ENCODE data around the gene ABCB4.
"Not testable (repeated sequence)": the region's sequence is repeated elsewhere in the genome, so short reads cannot be mapped to it uniquely, and the experiment has no call there.

ABCB4 gene

DNA sequence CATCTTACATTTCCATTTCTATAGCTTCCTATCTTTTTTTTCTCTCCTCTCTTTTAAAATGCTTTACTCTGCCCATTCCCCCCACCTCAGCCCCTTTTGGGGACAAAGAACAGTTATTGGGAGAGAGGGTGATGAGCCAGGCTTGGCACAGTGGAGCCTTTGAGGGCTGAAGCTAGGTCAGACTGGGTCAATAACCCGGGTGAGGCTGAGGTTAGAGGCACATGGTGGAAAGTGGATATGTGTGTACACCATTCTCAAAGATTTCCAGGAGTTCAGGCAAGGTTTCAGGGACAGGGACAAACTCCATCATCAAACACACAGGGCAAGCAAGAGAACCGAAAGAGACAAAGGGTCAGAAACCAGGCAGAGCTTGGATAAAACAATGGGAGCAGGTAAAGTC is 11.5 kb downstream of the ABCB4 start:
- H3K9ac ChIP-seq (ENCODE audit: low read depth in 1 of 2, low read length in 2 of 2) = no peak overlapping the region
- no peaks in the 10 kb centered on the region for H3K9me3 ChIP-seq (ENCODE audit: control insufficient read depth in 2 of 2, low read length in 2 of 2)
- H3K4me1 ChIP-seq (ENCODE audit: control insufficient read depth in 2 of 2, insufficient read depth in 2 of 2, low read length in 2 of 2) = no peaks in the 10 kb centered on the region
- H3K4me3 ChIP-seq (ENCODE audit: low read length in 2 of 2) = no peak overlapping the region
- H3K36me3 ChIP-seq (ENCODE audit: control insufficient read depth in 2 of 2, insufficient read depth in 2 of 2, low read length in 2 of 2) = no peaks in the 10 kb centered on the region
- H3K27ac ChIP-seq (ENCODE audit: low read depth in 2 of 2, low read length in 2 of 2) = no peak overlapping the region
- H3K27me3 ChIP-seq (ENCODE audit: control insufficient read depth in 2 of 2, insufficient read depth in 2 of 2, low read length in 2 of 2) = no peaks in the 10 kb centered on the region

DNA sequence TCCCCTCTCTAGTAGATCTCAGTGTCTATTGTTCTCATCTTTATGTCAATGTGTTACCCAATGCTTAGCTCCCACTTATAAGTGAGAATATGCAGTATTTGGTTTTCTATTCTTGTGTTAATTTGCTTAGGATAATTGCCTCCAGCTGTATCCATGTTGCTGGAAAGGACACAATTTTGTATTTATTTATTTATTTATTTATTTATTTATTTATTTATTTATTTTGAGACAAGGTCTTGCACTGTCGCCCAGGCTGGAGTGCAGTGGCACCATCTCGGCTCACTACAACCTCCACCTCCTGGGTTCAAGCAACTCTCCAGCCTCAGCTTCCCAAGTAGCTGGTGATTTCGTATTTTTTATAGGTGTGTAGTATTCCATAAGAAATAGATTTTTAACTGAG is 15.0 kb downstream of the ABCB4 start:
- not testable (repeated sequence) for H3K4me1 ChIP-seq (ENCODE audit: control insufficient read depth in 2 of 2, insufficient read depth in 2 of 2, low read length in 2 of 2); H3K9ac ChIP-seq (ENCODE audit: low read depth in 1 of 2, low read length in 2 of 2); H3K9me3 ChIP-seq (ENCODE audit: control insufficient read depth in 2 of 2, low read length in 2 of 2)

GRCh38 chr7:87459941-87460340 is 15.5 kb downstream of the ABCB4 start:
- no peaks in the 10 kb centered on the region for H3K9me3 ChIP-seq (ENCODE audit: control insufficient read depth in 2 of 2, low read length in 2 of 2)
- no peaks in the 10 kb centered on the region for H3K4me1 ChIP-seq (ENCODE audit: control insufficient read depth in 2 of 2, insufficient read depth in 2 of 2, low read length in 2 of 2)
- no peaks in the 10 kb centered on the region for H3K27me3 ChIP-seq (ENCODE audit: control insufficient read depth in 2 of 2, insufficient read depth in 2 of 2, low read length in 2 of 2)
- no peak overlapping the region for H3K27ac ChIP-seq (ENCODE audit: low read depth in 2 of 2, low read length in 2 of 2)
- no peak overlapping the region for H3K9ac ChIP-seq (ENCODE audit: low read depth in 1 of 2, low read length in 2 of 2)
- H3K4me3 ChIP-seq (ENCODE audit: low read length in 2 of 2) = no peak overlapping the region
- H3K36me3 ChIP-seq (ENCODE audit: control insufficient read depth in 2 of 2, insufficient read depth in 2 of 2, low read length in 2 of 2) = no peaks in the 10 kb centered on the region

More for the DNA sequence above, 15.0 kb downstream of the ABCB4 start:
- not testable (repeated sequence) for H3K27ac ChIP-seq (ENCODE audit: low read depth in 2 of 2, low read length in 2 of 2); H3K27me3 ChIP-seq (ENCODE audit: control insufficient read depth in 2 of 2, insufficient read depth in 2 of 2, low read length in 2 of 2); H3K36me3 ChIP-seq (ENCODE audit: control insufficient read depth in 2 of 2, insufficient read depth in 2 of 2, low read length in 2 of 2); H3K4me3 ChIP-seq (ENCODE audit: low read length in 2 of 2)

DNA sequence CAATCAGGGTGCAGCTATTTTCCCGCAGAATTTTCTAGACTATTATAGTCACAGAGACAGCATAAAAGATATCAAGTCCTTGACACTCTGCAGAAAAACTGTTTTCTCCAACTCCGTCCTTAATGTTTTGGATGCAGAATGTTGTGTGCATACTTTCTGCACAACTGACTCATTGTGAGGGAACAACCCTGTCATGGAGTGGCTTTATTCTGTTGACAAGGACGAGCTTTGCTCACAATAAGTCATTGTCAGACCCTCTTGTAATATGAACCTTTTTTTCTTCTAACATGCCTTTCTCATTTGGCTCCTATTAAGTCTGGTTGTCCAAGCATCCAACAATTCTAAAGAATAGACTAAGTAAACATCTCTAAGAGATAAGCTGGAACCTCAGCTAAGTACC is 17.3 kb downstream of the ABCB4 start:
- Histone ChIP-seq H3K36me3 (ENCODE audit: control insufficient read depth in 2 of 2, insufficient read depth in 2 of 2, low read length in 2 of 2) (no peaks in the 10 kb centered on the region), H3K27me3 (ENCODE audit: control insufficient read depth in 2 of 2, insufficient read depth in 2 of 2, low read length in 2 of 2) (no peaks in the 10 kb centered on the region), H3K9ac (ENCODE audit: low read depth in 1 of 2, low read length in 2 of 2) (no peak overlapping the region), H3K9me3 (ENCODE audit: control insufficient read depth in 2 of 2, low read length in 2 of 2) (no peaks in the 10 kb centered on the region), H3K27ac (ENCODE audit: low read depth in 2 of 2, low read length in 2 of 2) (no peak overlapping the region), H3K4me1 (ENCODE audit: control insufficient read depth in 2 of 2, insufficient read depth in 2 of 2, low read length in 2 of 2) (no peaks in the 10 kb centered on the region), H3K4me3 (ENCODE audit: low read length in 2 of 2) (no peak overlapping the region)

GRCh38 chr7:87456247-87456646 is 19.2 kb downstream of the ABCB4 start:
- no peak overlapping the region for H3K27ac ChIP-seq (ENCODE audit: low read depth in 2 of 2, low read length in 2 of 2)
- no peak overlapping the region for H3K9ac ChIP-seq (ENCODE audit: low read depth in 1 of 2, low read length in 2 of 2)
- H3K9me3 ChIP-seq (ENCODE audit: control insufficient read depth in 2 of 2, low read length in 2 of 2) = no peaks in the 10 kb centered on the region
- H3K36me3 ChIP-seq (ENCODE audit: control insufficient read depth in 2 of 2, insufficient read depth in 2 of 2, low read length in 2 of 2) = no peaks in the 10 kb centered on the region
- H3K4me1 ChIP-seq (ENCODE audit: control insufficient read depth in 2 of 2, insufficient read depth in 2 of 2, low read length in 2 of 2) = no peaks in the 10 kb centered on the region
- H3K27me3 ChIP-seq (ENCODE audit: control insufficient read depth in 2 of 2, insufficient read depth in 2 of 2, low read length in 2 of 2) = no peaks in the 10 kb centered on the region
- H3K4me3 ChIP-seq (ENCODE audit: low read length in 2 of 2) = no peak overlapping the region

DNA sequence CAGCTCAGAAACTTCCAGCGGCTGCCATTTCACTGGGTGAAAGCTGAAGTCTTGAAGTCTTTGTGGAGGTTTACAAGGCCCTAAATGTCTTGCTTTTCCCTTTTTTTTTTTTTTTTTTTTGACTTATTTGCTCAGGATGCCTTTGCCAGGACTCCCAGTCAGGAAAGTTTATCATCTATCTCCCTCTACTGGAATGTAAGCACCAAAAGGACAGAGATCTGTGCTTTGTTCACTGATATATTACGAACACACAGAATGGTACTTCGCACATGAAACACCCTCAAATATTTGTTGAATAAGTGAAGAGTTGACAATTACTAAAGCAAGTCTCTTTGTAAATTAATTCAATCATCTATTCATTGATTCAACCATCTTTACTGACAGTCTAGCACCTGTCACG is 23.2 kb downstream of the ABCB4 start:
- H3K27ac ChIP-seq (ENCODE audit: low read depth in 2 of 2, low read length in 2 of 2) = no peak overlapping the region
- no peaks in the 10 kb centered on the region for H3K4me1 ChIP-seq (ENCODE audit: control insufficient read depth in 2 of 2, insufficient read depth in 2 of 2, low read length in 2 of 2)
- no peaks in the 10 kb centered on the region for H3K36me3 ChIP-seq (ENCODE audit: control insufficient read depth in 2 of 2, insufficient read depth in 2 of 2, low read length in 2 of 2)

GRCh38 chr7:87451187-87451586 is 24.3 kb downstream of the ABCB4 start:
- Histone ChIP-seq H3K4me1 (ENCODE audit: control insufficient read depth in 2 of 2, insufficient read depth in 2 of 2, low read length in 2 of 2) (no peaks in the 10 kb centered on the region), H3K27me3 (ENCODE audit: control insufficient read depth in 2 of 2, insufficient read depth in 2 of 2, low read length in 2 of 2) (no peaks in the 10 kb centered on the region), H3K4me3 (ENCODE audit: low read length in 2 of 2) (no peak overlapping the region), H3K36me3 (ENCODE audit: control insufficient read depth in 2 of 2, insufficient read depth in 2 of 2, low read length in 2 of 2) (no peaks in the 10 kb centered on the region), H3K27ac (ENCODE audit: low read depth in 2 of 2, low read length in 2 of 2) (no peak overlapping the region), H3K9me3 (ENCODE audit: control insufficient read depth in 2 of 2, low read length in 2 of 2) (no peaks in the 10 kb centered on the region), H3K9ac (ENCODE audit: low read depth in 1 of 2, low read length in 2 of 2) (no peak overlapping the region)

More for the DNA sequence above, 23.2 kb downstream of the ABCB4 start:
- H3K4me3 ChIP-seq (ENCODE audit: low read length in 2 of 2) = no peak overlapping the region
- H3K9ac ChIP-seq (ENCODE audit: low read depth in 1 of 2, low read length in 2 of 2) = no peak overlapping the region
- no peaks in the 10 kb centered on the region for H3K9me3 ChIP-seq (ENCODE audit: control insufficient read depth in 2 of 2, low read length in 2 of 2)
- H3K27me3 ChIP-seq (ENCODE audit: control insufficient read depth in 2 of 2, insufficient read depth in 2 of 2, low read length in 2 of 2) = no peaks in the 10 kb centered on the region

GRCh38 chr7:87450706-87451105 is 24.8 kb downstream of the ABCB4 start:
- no peak overlapping the region for H3K27ac ChIP-seq (ENCODE audit: low read depth in 2 of 2, low read length in 2 of 2)
- H3K9ac ChIP-seq (ENCODE audit: low read depth in 1 of 2, low read length in 2 of 2) = no peak overlapping the region
- no peaks in the 10 kb centered on the region for H3K36me3 ChIP-seq (ENCODE audit: control insufficient read depth in 2 of 2, insufficient read depth in 2 of 2, low read length in 2 of 2)
- no peak overlapping the region for H3K4me3 ChIP-seq (ENCODE audit: low read length in 2 of 2)
- no peaks in the 10 kb centered on the region for H3K4me1 ChIP-seq (ENCODE audit: control insufficient read depth in 2 of 2, insufficient read depth in 2 of 2, low read length in 2 of 2)
- H3K27me3 ChIP-seq (ENCODE audit: control insufficient read depth in 2 of 2, insufficient read depth in 2 of 2, low read length in 2 of 2) = no peaks in the 10 kb centered on the region
- no peaks in the 10 kb centered on the region for H3K9me3 ChIP-seq (ENCODE audit: control insufficient read depth in 2 of 2, low read length in 2 of 2)

DNA sequence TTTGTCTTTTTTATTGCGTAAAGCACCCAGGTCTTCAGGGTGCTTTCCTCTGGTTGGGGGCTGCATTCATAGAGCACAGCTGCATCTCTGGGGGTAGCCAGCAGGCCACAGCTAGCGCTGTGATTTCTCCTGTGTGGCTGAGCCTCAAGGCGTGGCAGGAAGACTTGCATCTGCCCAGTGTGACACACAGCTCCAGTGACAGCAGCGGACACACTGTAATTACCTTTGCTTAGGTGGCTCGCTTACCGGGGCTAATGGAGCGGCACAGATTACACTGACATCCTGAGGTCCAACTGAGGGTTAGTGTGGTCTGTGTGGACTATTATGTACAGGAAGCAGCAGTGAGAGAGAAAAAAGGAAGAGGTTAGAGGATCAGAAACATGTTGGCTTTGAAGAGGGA is 27.1 kb downstream of the ABCB4 start:
- Histone ChIP-seq H3K9ac (ENCODE audit: low read depth in 1 of 2, low read length in 2 of 2) (no peak overlapping the region), H3K4me1 (ENCODE audit: control insufficient read depth in 2 of 2, insufficient read depth in 2 of 2, low read length in 2 of 2) (no peaks in the 10 kb centered on the region), H3K4me3 (ENCODE audit: low read length in 2 of 2) (no peak overlapping the region), H3K36me3 (ENCODE audit: control insufficient read depth in 2 of 2, insufficient read depth in 2 of 2, low read length in 2 of 2) (no peaks in the 10 kb centered on the region), H3K27ac (ENCODE audit: low read depth in 2 of 2, low read length in 2 of 2) (no peak overlapping the region), H3K9me3 (ENCODE audit: control insufficient read depth in 2 of 2, low read length in 2 of 2) (no peaks in the 10 kb centered on the region), H3K27me3 (ENCODE audit: control insufficient read depth in 2 of 2, insufficient read depth in 2 of 2, low read length in 2 of 2) (no peaks in the 10 kb centered on the region)

GRCh38 chr7:87447116-87447635 is 28.3 kb downstream of the ABCB4 start:
- Histone ChIP-seq H3K9me3 (ENCODE audit: control insufficient read depth in 2 of 2, low read length in 2 of 2) (no peaks in the 10 kb centered on the region), H3K27me3 (ENCODE audit: control insufficient read depth in 2 of 2, insufficient read depth in 2 of 2, low read length in 2 of 2) (no peaks in the 10 kb centered on the region), H3K9ac (ENCODE audit: low read depth in 1 of 2, low read length in 2 of 2) (no peak overlapping the region), H3K4me3 (ENCODE audit: low read length in 2 of 2) (no peak overlapping the region), H3K4me1 (ENCODE audit: control insufficient read depth in 2 of 2, insufficient read depth in 2 of 2, low read length in 2 of 2) (no peaks in the 10 kb centered on the region), H3K36me3 (ENCODE audit: control insufficient read depth in 2 of 2, insufficient read depth in 2 of 2, low read length in 2 of 2) (no peaks in the 10 kb centered on the region), H3K27ac (ENCODE audit: low read depth in 2 of 2, low read length in 2 of 2) (no peak overlapping the region)

- Histone ChIP-seq H3K9me3 (ENCODE audit: control insufficient read depth in 2 of 2, low read length in 2 of 2) (no peaks in the 10 kb centered on the region), H3K27ac (ENCODE audit: low read depth in 2 of 2, low read length in 2 of 2) (no peak overlapping the region), H3K4me3 (ENCODE audit: low read length in 2 of 2) (no peak overlapping the region), H3K36me3 (ENCODE audit: control insufficient read depth in 2 of 2, insufficient read depth in 2 of 2, low read length in 2 of 2) (no peaks in the 10 kb centered on the region), H3K27me3 (ENCODE audit: control insufficient read depth in 2 of 2, insufficient read depth in 2 of 2, low read length in 2 of 2) (no peaks in the 10 kb centered on the region), H3K4me1 (ENCODE audit: control insufficient read depth in 2 of 2, insufficient read depth in 2 of 2, low read length in 2 of 2) (no peaks in the 10 kb centered on the region), H3K9ac (ENCODE audit: low read depth in 1 of 2, low read length in 2 of 2) (no peak overlapping the region)
Observed at GRCh38 chr7:87445897-87446296, 29.6 kb downstream of the ABCB4 start.

All from mucosa of rectum (tissue), 2 donors.